ENCODE results near the gene TAS2R42. TPM values are rescaled to one million over a fixed set of nuclear protein-coding genes. Genes with fewer than 3 reads are reported as not detected.
A peak's percentile ranks its signal among the peaks of the same experiment; 100 is the strongest.

The TAS2R42 gene
- polyA plus RNA-seq, 6 donors from 2014 or later = not detected

DNA sequence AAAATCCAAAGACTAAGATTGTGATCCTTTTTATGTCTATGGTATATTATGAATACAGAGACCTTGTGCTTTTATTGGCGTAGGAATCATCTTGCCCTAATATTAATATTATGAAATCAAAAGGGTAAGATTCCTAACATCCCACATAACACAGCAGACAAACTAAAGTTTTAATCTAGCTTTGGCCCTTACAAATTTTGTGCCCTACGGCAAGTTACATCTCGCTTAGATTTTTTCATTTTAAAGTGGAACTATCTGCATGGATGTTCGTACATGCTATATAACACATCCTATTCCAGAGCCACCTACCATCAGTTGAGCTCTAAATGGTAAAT lies 16.0 kb downstream of the TAS2R42 start:
- Mint-ChIP-seq H3K27me3 (no peaks in the 10 kb centered on the region), H3K36me3 (peaks cover 5 to 20% of the 10 kb centered on the region in 2 donors), H3K9me3 (no peaks in the 10 kb centered on the region), H3K4me1 (peaks cover 44 to 72% (median 47%) of the 10 kb centered on the region in 3 donors), H3K4me3 (peak overlapping the region; percentile 94 to 100 (median 99)), H3K27ac (peak overlapping the region in 5 of 6 donors; percentile 85 to 98 (median 98))
- ATAC-seq (ENCODE audit: low read depth in 2 of 2) (no peak), DNase-seq (no peak)

DNA sequence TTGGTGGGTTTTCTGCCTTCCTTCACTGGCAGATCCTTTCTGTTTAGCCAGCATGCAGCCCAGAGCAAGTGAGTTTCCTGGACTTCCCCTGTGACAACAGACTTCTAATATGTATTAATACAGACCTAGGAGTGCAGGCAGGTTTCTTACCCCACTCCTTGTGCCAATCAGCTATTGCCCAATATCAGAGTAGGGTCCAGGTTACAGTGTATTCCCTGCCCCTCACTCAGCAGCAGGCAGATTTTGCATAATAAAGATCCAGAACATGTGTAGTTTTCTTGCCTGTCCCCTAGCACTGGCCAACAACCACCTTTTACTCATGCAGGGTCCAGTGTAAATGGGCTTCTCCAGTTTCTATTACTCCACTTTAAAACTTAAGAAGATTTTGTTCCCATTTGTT lies 20.4 kb downstream of the TAS2R42 start:
- Mint-ChIP-seq H3K4me1 (peaks cover 37 to 76% (median 47%) of the 10 kb centered on the region in 3 donors), H3K4me3 (peak overlapping the region in 1 of 8 donors; percentile 51), H3K9me3 (no peaks in the 10 kb centered on the region), H3K36me3 (peaks cover 5 to 25% of the 10 kb centered on the region in 2 donors), H3K27me3 (no peaks in the 10 kb centered on the region), H3K27ac (peak overlapping the region in 1 of 6 donors; percentile 76)
- ATAC-seq (ENCODE audit: low read depth in 2 of 2) = no peak
- no peak for DNase-seq

DNA sequence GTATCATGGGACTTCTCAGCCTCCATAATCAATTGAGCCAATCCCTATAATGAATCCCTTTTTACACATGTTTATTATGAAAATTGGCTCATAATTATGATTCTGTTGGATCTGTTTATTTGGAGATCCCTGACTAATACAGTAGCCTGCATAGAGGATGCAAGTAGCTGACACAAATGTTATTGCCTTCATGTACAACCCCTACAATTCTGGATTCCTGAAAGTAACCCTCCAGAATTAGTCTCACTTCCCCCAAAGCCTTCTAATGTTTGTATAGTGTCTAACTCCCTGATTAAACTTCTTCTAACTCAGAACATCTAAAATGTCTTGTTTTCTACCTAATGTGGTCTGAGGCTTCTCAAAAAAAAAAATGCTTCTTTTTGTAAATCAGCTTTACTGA lies 22.4 kb downstream of the TAS2R42 start:
- Mint-ChIP-seq H3K9me3 (no peaks in the 10 kb centered on the region), H3K4me1 (peaks cover 26 to 74% (median 41%) of the 10 kb centered on the region in 3 donors), H3K4me3 (no peak overlapping the region), H3K27ac (peak overlapping the region in 1 of 6 donors; percentile 22), H3K36me3 (peaks cover 11 to 26% of the 10 kb centered on the region in 2 donors), H3K27me3 (no peaks in the 10 kb centered on the region)
- ATAC-seq (ENCODE audit: low read depth in 2 of 2) (no peak), DNase-seq (no peak)

DNA sequence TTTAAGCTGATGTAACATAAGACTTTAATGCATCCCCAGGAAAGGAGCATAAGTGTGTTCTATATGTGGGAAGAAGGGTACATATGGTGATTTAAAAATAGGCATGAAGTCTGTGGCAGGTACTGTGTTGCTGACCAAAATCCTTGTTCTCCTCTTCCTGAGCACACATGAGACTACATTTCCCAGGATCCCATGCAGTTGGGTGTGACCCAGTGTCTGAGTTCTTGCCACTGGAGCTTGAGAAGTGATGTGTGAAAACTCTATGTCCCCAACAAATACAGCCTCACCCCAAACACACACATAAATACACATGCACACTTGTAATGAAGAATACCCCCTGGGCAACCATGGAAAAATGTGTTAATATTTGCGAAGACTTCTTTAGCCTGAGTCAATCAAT lies 24.2 kb downstream of the TAS2R42 start:
- H3K4me1 Mint-ChIP-seq = peaks cover 18 to 60% (median 34%) of the 10 kb centered on the region in 3 donors
- no peaks in the 10 kb centered on the region for H3K27me3 Mint-ChIP-seq
- H3K9me3 Mint-ChIP-seq = no peaks in the 10 kb centered on the region
- no peak for DNase-seq
- H3K27ac Mint-ChIP-seq = no peak overlapping the region
- peak overlapping the region in 1 of 8 donors; percentile 21 for H3K4me3 Mint-ChIP-seq
- no peak for ATAC-seq (ENCODE audit: low read depth in 2 of 2)
- H3K36me3 Mint-ChIP-seq = peaks cover 11 to 19% of the 10 kb centered on the region in 2 donors

DNA sequence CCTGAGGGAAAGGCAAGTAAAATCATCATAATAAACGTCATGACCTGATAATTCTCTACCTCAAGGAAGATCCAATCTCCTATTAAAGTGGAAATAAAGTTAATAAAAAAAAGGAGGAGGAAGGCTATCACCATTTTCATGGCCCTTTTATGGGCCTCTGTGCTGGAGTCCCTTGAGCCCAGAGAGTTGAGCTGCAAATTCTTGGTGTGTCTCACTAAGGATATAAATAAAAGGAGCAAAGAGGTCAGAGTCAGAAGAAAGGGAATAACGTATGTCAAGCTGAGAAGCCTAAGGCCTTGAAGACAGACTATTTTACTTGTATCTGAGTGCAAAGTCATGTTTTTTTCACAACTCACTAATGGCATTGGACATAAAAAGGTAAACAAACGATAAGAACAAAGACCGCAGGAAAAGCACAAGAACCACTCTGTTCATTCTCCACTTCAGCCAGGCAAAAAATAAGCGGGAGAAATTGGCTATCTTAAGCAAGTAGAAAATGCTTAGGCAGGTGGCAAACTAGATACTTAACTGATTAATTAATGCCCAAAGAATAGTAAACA lies 27.8 kb downstream of the TAS2R42 start:
- Mint-ChIP-seq H3K4me3 (no peak overlapping the region), H3K4me1 (peaks cover 4 to 35% (median 22%) of the 10 kb centered on the region in 3 donors), H3K27me3 (no peaks in the 10 kb centered on the region), H3K27ac (peak overlapping the region in 1 of 6 donors; percentile 22), H3K9me3 (peaks cover 4 to 22% (median 11%) of the 10 kb centered on the region in 7 donors), H3K36me3 (peaks cover 19 to 27% of the 10 kb centered on the region in 2 donors)
- ATAC-seq (ENCODE audit: low read depth in 2 of 2) (no peak), DNase-seq (no peak)

DNA sequence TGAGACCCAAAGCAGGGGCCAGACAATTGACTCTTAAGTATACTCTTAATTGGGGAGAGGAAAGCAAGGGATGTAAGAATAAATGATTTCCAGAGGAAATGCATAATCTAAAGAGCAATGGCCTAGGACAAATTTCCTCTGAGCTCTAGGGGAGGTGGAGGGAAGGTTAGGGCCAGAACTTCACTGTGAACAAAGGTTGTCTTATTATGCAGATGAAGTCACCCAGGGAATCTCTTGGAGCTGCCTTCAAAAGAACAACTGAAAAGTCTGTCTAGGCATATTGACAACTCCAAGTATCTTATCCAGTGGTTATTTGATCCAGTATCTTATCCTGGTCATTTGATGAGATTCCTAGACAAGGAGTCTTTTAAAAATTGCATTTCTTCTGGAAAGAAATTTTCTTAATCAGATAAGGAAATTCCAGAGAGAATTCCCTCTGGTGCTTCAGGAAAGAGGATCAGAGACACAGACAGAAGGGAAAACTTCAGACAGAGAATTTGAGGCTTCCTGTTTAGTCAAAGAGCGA lies 32.3 kb downstream of the TAS2R42 start:
- ATAC-seq (ENCODE audit: low read depth in 2 of 2) = no peak
- peaks cover 16 to 18% of the 10 kb centered on the region in 2 donors for H3K36me3 Mint-ChIP-seq
- peaks cover 7 to 17% (median 12%) of the 10 kb centered on the region in 3 donors for H3K4me1 Mint-ChIP-seq

DNA sequence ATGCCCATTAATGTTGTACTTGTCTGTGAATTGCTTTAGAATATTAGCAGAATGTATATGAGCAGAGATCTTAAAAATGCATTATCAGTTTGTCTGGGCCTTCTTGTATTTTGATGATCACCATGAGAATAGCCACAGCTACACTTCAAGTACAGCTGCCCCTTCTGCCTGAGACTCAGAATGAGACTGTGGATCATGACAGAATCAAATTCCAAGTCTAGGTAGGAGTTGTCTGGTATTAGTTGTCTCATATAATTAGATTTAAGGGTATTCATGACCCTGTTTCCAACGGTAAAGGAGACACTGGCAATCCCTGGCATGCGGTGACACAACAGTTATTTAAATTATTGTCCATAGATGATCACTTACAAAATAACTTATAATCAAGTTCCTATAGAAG lies 34.0 kb downstream of the TAS2R42 start:
- peaks cover 4 to 25% (median 12%) of the 10 kb centered on the region in 7 donors for H3K9me3 Mint-ChIP-seq
- H3K4me1 Mint-ChIP-seq = peaks cover 7 to 13% (median 8%) of the 10 kb centered on the region in 3 donors
- H3K36me3 Mint-ChIP-seq = peaks cover 16 to 18% of the 10 kb centered on the region in 2 donors

More for the DNA sequence above, 32.3 kb downstream of the TAS2R42 start:
- Mint-ChIP-seq H3K27me3 (no peaks in the 10 kb centered on the region), H3K4me3 (no peak overlapping the region), H3K9me3 (peaks cover 4 to 22% (median 11%) of the 10 kb centered on the region in 7 donors), H3K27ac (peak overlapping the region in 1 of 6 donors; percentile 36)
- no peak for DNase-seq

DNA sequence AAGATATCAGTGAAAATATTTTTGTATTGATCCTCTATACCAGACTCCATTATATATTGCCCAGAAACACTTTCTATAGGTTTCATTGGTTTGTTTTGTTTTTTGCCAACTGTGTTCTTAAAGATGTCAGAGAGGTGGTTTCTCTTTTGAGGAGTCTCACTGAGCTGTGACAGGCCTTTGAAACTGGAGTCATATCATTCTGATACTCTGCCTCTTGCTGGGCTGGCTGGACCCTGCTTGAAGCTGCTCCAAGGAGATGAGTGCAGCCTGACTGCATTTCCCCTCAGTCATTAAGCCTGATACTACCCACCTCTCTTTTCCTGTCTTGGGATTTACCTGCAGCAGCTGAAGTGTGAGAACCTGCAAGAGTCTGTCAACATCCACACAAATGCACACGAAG lies 35.9 kb downstream of the TAS2R42 start:
- H3K36me3 Mint-ChIP-seq = peaks cover 8 to 11% of the 10 kb centered on the region in 2 donors
- DNase-seq = no peak
- no peaks in the 10 kb centered on the region for H3K27me3 Mint-ChIP-seq
- no peak overlapping the region for H3K4me3 Mint-ChIP-seq
- ATAC-seq (ENCODE audit: low read depth in 2 of 2) = no peak
- peak overlapping the region in 2 of 6 donors; percentile 8 to 9 for H3K27ac Mint-ChIP-seq
- peaks cover 6 to 9% (median 7%) of the 10 kb centered on the region in 3 donors for H3K4me1 Mint-ChIP-seq
- H3K9me3 Mint-ChIP-seq = peaks cover 0 to 18% (median 7%) of the 10 kb centered on the region in 7 donors

More for the DNA sequence above, 34.0 kb downstream of the TAS2R42 start:
- DNase-seq (no peak), ATAC-seq (ENCODE audit: low read depth in 2 of 2) (no peak)
- H3K27me3 Mint-ChIP-seq = no peaks in the 10 kb centered on the region
- no peak overlapping the region for H3K4me3 Mint-ChIP-seq
- no peak overlapping the region for H3K27ac Mint-ChIP-seq

DNA sequence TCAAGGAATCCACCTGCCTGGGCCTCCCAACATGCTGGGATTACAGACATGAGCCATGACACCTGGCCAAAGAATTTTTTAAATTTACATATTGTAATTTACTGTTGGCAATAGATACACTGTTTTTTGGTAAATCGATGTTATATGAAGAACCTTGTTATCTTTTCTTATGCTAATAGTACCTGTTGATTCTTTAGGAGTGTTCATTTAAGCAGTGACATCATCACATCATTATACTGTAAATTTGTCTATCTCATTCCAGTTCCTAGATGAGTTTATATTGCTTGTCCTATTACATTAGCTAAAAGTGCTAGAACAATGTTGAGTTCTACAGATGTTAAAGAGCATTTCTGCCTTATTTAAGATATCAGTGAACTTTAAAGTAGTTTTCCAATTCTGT lies 39.3 kb downstream of the TAS2R42 start:
- no peak for DNase-seq
- Mint-ChIP-seq H3K4me1 (peaks cover 12 to 18% (median 17%) of the 10 kb centered on the region in 3 donors), H3K27me3 (no peaks in the 10 kb centered on the region), H3K27ac (peak overlapping the region in 2 of 6 donors; percentile 26 to 85), H3K4me3 (no peak overlapping the region), H3K36me3 (peaks cover 15 to 23% of the 10 kb centered on the region in 2 donors), H3K9me3 (peaks cover 8 to 28% (median 19%) of the 10 kb centered on the region in 7 donors)
- ATAC-seq (ENCODE audit: low read depth in 2 of 2) = no peak

DNA sequence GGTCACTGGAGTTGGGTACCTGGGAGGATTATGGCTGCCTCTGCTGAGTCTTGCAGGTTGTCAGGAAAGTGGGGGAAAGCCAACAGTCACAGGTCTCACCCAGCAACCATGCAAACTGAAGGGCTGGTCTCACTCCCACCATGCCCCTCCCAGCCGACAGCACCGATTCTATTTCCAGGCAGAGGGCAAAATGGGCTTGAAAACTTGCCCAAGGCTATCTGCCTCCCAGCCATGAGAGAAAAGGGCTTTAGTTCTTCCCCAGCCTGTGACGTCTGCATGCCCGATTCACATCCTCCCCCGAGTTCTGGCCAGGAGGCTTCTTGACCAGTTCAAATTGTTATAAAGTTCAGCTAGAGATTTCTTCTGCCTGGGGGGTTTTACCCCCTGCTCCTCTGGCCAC lies 42.4 kb downstream of the TAS2R42 start:
- no peaks in the 10 kb centered on the region for H3K27me3 Mint-ChIP-seq
- ATAC-seq (ENCODE audit: low read depth in 2 of 2) = no peak
- peak overlapping the region in 2 of 6 donors; percentile 20 to 42 for H3K27ac Mint-ChIP-seq
- H3K4me1 Mint-ChIP-seq = peaks cover 20 to 25% (median 21%) of the 10 kb centered on the region in 3 donors
- DNase-seq = no peak
- peaks cover 13 to 23% of the 10 kb centered on the region in 2 donors for H3K36me3 Mint-ChIP-seq
- H3K4me3 Mint-ChIP-seq = no peak overlapping the region
- peaks cover 8 to 28% (median 17%) of the 10 kb centered on the region in 7 donors for H3K9me3 Mint-ChIP-seq

DNA sequence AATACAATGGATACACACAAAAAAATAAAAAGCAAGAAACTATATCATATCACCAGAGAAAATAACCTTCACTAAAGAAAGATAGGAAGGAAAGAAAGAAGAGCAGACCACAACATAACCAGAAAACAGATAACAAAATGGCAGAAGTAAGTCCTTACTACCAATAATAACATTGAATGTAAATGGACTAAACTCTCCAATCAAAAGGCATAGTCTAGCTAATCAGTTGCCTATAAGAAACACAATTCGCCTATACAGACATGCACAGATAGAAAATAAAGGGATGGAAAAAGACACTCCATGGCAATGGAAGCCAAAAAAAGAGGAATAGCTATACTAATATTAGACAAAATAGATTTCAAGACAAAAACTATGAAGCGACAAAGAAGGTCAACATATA lies 43.4 kb downstream of the TAS2R42 start:
- H3K27me3 Mint-ChIP-seq = no peaks in the 10 kb centered on the region
- H3K4me1 Mint-ChIP-seq = peaks cover 20 to 28% (median 21%) of the 10 kb centered on the region in 3 donors
- no peak overlapping the region for H3K4me3 Mint-ChIP-seq
- ATAC-seq (ENCODE audit: low read depth in 2 of 2) (no peak), DNase-seq (no peak)
- H3K9me3 Mint-ChIP-seq = peaks cover 6 to 27% (median 17%) of the 10 kb centered on the region in 7 donors
- peak overlapping the region in 2 of 6 donors; percentile 6 to 8 for H3K27ac Mint-ChIP-seq
- peaks cover 13 to 23% of the 10 kb centered on the region in 2 donors for H3K36me3 Mint-ChIP-seq

DNA sequence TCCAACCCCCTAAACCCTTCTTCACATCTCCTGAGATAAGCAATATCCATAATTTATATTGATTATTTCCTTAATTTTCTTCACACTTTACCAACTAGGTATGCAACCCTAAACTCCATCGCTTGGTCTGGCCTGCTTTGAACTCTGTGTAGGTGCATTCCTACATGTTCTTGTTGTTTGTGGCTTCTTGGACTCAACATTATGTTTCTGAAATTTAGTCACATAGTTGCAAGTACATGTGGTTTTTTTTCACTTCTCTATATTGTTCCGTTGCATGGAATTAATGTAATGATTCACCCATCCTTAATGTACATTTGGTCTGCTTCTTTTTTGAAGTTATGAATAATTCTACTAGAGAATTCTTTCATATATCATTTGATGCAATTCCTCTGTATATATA lies 50.7 kb downstream of the TAS2R42 start:
- H3K9me3 Mint-ChIP-seq = no peaks in the 10 kb centered on the region
- peak overlapping the region in 1 of 6 donors; percentile 75 for H3K27ac Mint-ChIP-seq
- DNase-seq = no peak
- no peak for ATAC-seq (ENCODE audit: low read depth in 2 of 2)
- no peak overlapping the region for H3K4me3 Mint-ChIP-seq
- H3K27me3 Mint-ChIP-seq = no peaks in the 10 kb centered on the region
- peaks cover 4 to 25% (median 16%) of the 10 kb centered on the region in 3 donors for H3K4me1 Mint-ChIP-seq
- H3K36me3 Mint-ChIP-seq = peaks cover 0 to 28% of the 10 kb centered on the region in 2 donors
